GM23248 (cell line): ENCODE data around the gene KYAT1.

Source experiments
- EZH2 ChIP-seq: fragments of 200-600 bp; sonication (generic); IDR thresholded peaks from 2 replicates; pipeline ENCODE4 v1.6.1; 2018; ENCODE audit warnings: antibody characterized with exemption, mild to moderate bottlenecking; ENCODE audit not compliant: insufficient read depth, poor library complexity, severe bottlenecking
- EZH2phosphoT487 ChIP-seq: fragments of 200-600 bp; sonication (generic); IDR thresholded peaks from 2 replicates; pipeline ENCODE4 v1.6.1; 2018; ENCODE audit warnings: antibody characterized with exemption, moderate library complexity, mild to moderate bottlenecking, low read depth; ENCODE audit not compliant: insufficient read depth

- no peak for TF ChIP-seq EZH2
- TF ChIP-seq EZH2phosphoT487 = no peak
Measured at GRCh38 chr9:128841694-128842492, 39.9 kb downstream of the KYAT1 start.
